MV-4-11 (cell line): ENCODE results near the gene JMJD7.

Source experiments
- DNase-seq: peaks from one replicate; lab custom pipeline; 2025; lab: John Stamatoyannopoulos, UW

The JMJD7 gene

GRCh38 chr15:41801185-41801584 lies 26.7 kb upstream of the JMJD7 start:
- no peak for DNase-seq

GRCh38 chr15:41801850-41802455 lies 25.9 kb upstream of the JMJD7 start:
- no peak for DNase-seq

DNA sequence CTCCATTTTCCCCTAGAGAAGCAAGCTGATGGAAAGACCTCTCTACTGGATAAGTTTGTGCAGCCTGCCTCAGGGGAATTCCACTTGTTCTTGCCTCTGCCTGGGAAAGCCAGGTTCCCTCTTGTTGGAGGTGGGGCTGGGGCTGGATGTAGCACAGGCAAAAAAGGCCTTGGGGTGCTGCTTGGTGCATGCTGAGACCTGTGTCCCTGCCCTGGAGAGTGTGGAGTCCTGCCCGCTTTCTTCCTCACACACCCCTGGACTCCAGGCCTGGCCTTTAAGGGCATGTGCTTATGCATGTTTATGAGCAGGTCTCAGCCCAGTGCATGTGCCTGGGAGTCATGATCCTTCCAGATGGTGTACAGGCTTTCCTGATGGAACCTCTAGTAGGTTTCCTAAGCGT lies 23.5 kb upstream of the JMJD7 start:
- DNase-seq: no peak

GRCh38 chr15:41804916-41805666 lies 22.8 kb upstream of the JMJD7 start:
- no peak for DNase-seq

GRCh38 chr15:41805711-41806110 lies 22.2 kb upstream of the JMJD7 start:
- DNase-seq: no peak

DNA sequence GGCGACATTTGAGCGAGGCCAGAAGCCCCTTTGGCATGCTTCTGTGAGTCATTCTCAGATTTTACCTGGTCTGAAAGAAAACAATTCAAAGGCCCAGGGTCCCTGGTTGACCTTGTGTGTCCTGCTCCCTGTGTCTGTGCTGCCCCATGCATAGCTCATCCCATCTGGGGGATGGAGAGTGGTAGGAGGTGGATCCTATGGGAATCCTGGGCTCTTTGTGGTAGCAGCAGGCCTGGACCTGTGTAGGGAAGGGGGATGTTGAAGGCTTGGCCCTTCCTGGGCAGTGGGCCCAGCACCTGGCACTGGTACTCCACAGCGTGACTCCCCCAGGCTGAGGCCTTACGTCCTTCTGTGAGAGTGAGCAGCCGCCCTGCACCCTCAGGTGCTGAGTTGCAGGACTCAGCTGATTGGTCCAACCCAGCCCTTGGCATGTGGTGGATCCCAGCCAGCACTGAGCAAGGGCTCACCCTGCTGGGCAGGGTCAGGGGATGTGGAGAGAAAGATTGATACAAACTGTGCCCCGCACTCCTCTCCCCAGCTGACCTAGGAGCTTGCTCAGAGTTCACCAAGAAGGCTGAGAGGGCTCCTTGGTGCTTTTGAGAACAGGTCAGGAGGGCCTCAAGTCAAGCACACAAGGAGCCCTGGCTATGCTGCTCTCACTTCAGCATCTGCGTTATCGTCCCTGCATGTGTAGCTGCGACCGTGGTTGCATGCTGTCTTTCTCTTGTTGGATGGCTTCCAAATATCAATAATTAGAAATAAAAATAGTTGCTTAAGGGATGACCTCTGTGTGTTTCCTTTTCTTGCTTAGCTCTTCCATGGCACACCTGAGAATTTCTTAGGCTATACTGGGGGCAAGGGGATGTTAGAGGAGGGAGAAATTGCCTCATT lies 21.4 kb upstream of the JMJD7 start:
- DNase-seq: no peak

GRCh38 chr15:41809121-41809520 lies 18.8 kb upstream of the JMJD7 start:
- no peak for DNase-seq

DNA sequence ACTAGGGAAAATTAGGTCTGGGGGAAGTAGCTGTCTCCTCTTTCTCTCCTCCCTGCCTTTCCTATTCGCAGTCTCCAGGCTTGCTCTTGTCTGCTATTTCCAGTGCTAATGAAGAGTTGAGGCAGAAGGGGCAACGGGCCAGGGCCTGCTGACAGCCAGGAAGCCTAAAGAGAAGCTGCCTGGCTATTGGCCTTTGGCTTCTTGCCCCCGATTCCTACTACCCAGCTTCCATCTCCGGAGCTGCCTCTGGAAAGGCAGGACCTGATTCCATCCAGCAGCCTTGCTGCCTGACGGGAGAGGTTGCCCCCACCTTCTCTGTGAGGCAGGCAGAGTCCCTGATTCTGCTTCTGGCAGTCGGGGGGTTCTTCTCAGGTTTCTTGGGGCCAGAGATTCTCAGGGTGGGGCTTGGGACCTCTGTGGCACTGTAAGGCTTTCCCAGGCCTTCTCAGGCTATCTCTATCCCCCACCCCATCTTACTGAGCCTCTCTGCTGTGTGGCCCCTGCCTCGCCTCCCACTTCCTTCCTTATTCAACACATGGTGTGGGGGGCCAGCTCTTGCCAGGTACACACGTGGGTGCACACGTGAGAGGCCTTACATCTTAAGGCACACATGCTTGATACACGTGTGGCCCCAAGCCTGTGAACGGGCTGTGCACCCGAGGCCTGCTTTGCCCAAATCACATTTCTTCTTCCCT lies 18.2 kb upstream of the JMJD7 start:
- no peak for DNase-seq

DNA sequence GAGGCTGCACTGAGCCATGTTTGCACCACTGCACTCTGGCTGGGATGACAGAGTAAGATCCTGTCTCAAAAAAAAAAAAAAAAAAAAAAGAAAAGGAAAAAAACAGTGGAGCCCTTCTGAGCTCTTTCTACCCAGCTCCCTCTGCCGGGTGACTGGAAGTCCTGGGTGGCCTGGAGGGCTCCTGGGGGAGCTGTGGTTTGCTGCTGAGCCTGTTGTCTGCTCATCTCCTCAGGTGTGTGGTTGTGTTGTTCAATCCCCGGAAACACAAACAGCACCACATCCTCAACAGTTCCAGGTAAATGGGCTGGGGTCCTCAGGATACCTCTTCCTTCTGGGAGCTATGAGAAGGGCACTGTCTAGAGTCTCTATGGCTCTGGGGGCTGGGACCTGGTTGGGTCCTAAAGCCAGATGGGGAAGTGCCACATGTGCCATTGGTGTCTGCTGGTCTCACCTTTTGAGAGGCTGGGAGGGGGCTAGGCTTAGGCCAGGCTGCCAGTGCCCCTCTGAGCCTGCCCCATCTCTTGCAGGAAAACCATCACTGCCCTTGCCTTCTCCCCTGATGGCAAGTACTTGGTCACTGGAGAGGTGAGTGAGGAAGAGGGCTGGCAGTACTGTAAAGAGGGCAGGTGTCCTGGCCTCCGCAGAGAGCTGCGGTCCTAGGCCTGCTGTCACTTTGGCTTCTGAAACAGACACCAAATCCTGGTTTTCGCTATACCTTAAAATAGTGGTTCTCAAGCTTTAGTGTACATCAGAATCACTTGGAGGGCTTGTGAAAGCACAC lies 17.1 kb upstream of the JMJD7 start:
- no peak for DNase-seq

- DNase-seq: peak; percentile 66
Observed at GRCh38 chr15:41811432-41812195, 16.3 kb upstream of the JMJD7 start.

DNA sequence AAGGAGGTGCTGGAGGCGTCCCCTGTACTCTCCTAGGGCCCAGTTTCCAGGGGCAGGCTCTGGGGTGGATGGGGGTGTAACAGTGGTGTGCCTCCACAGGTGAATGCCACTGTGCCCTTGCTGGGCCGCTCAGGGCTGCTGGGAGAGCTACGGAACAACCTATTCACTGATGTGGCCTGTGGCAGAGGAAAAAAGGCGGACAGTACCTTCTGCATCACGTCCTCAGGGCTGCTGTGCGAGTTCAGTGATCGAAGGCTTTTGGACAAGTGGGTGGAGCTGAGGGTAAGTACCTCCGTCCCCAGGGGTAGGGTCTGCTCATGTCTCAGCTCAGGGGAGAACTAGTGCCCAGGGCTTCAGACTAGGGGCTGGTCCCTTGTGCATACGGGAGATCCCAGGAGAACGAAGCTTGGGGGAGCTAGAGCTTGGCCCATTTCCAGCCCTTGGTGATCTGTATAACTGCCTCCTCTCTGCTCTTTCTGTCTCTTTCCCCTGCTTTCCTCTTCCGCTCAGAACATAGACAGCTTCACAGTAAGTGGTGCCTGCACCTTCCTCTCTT lies 15.0 kb upstream of the JMJD7 start:
- DNase-seq: no peak

DNA sequence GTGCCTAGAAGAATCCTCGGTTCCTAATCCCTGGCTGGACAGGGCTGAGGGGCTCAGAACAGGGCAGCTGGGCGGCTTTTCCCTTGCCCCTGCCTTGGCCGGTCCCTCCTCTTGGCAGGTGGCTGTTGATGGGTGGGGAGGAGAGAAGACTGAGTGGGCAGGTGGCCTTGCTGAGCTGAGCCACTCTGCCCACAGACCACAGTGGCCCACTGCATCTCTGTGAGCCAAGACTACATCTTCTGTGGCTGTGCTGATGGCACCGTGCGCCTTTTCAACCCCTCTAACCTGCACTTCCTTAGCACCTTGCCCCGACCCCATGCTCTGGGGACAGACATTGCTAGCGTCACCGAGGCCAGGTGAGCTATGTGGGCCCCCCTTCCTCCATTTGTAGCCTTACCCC lies 14.5 kb upstream of the JMJD7 start:
- no peak for DNase-seq

- DNase-seq: no peak
Observed at GRCh38 chr15:41814534-41814933, 13.4 kb upstream of the JMJD7 start.

GRCh38 chr15:41816788-41817187 lies 11.1 kb upstream of the JMJD7 start:
- no peak for DNase-seq

DNA sequence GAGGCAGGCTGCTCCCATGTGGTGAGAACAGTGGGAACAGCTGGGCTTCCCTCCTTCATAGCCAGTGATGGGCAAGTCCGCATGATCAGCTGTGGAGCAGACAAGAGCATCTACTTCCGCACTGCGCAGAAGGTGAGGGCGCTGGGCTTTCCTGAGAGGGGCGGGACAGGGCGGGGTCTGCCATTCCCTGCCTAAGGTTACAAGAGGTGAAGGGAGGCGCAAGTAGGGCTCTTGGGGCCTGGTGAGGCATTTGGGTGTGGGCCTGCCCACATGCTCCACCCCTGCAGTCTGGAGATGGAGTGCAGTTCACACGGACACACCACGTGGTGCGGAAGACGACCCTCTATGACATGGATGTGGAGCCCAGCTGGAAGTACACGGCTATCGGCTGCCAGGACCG lies 10.6 kb upstream of the JMJD7 start:
- no peak for DNase-seq

DNA sequence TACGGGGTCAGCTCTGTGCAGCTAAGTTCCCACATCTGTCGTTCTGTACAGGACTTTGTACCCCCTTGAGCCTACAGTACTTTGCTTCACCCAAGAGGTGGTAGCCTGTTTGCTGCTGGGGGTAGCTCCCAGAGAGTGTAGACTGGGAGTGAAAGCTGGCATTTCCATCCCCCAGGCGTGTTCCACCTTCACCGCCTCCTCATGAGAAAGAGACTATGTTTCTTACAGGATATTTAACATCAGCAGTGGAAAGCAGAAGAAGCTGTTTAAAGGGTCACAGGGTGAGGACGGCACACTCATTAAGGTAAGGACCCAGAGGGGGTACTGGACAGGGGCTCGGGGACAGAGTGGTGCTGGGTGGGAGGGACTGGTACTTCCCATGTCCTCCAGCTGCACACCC lies 10.1 kb upstream of the JMJD7 start:
- DNase-seq: no peak

GRCh38 chr15:41819455-41820050 lies 8.3 kb upstream of the JMJD7 start:
- no peak for DNase-seq

DNA sequence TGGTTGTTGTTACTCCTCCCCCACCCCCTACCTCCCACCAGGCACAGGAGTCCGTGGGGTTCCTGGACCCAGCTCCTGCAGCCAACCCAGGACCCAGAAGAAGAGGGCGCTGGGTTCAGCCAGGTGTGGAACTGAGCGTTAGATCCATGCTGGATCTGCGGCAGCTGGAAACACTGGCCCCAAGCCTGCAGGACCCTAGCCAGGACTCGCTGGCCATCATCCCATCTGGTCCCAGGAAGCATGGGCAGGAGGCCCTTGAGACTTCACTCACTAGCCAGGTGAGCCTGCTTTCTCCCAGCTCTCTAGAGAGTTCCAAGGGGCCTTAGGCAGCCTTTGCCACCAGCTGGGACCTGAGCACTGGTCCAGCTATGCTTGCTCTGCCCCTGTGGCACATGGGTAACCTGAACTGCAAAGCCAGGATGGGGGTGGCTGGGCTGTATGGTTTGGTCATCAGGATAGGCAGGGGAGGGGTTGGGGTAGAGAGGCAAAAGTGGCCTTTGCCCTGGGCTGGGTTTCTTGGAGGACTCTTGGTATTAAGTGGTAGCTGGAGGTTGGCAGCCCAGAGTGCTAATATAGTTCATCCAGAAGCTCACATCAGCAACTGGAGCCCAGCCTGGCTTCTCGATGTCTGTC lies 7.0 kb upstream of the JMJD7 start:
- no peak for DNase-seq

- DNase-seq: no peak
Observed at GRCh38 chr15:41821831-41822230, 6.1 kb upstream of the JMJD7 start.

- DNase-seq: no peak
Observed at GRCh38 chr15:41822471-41822870, 5.4 kb upstream of the JMJD7 start.
